Mesenchymal stem cell (in vitro differentiated cells and primary cell): ENCODE results near the gene AURKA.
"Not testable (repeated sequence)": the region's sequence is repeated elsewhere in the genome, so short reads cannot be mapped to it uniquely, and the experiment has no call there.

ENCODE experiments used
- DNase-seq: peaks from one replicate; pipeline ENCODE4 v3.0.0-alpha.2; 2013
- H2AFZ ChIP-seq: one replicate; pipeline ENCODE4 v1.6.1; 2013; ENCODE audit warnings: low read depth, mild to moderate bottlenecking, control low read depth, inconsistent platforms, low read length, moderate library complexity
- H2AK5ac ChIP-seq: 2 replicates; pipeline ENCODE4 v1.6.1; 2013; ENCODE audit warnings: low read length, moderate library complexity, mild to moderate bottlenecking, inconsistent platforms; ENCODE audit not compliant: severe bottlenecking
- H2BK120ac ChIP-seq: one replicate; pipeline ENCODE4 v1.6.1; 2013; ENCODE audit warnings: low read depth, mild to moderate bottlenecking, inconsistent platforms, low read length, moderate library complexity
- H2BK12ac ChIP-seq, 2 experiments: one replicate each; pipeline ENCODE4 v1.6.1; 2013; ENCODE audit warnings: inconsistent platforms in 2 of 2, low read length in 2 of 2, mild to moderate bottlenecking in 2 of 2, moderate library complexity in 2 of 2, control low read depth in 1 of 2
- H2BK15ac ChIP-seq: one replicate; pipeline ENCODE4 v1.6.1; 2013; ENCODE audit warnings: mild to moderate bottlenecking, low read depth, inconsistent platforms; ENCODE audit not compliant: poor library complexity, severe bottlenecking
- H2BK5ac ChIP-seq: 2 replicates; pipeline ENCODE4 v1.6.1; 2013; ENCODE audit warnings: low read depth, mild to moderate bottlenecking, low read length, control low read depth, inconsistent platforms; ENCODE audit not compliant: poor library complexity, severe bottlenecking
- H3K14ac ChIP-seq, 2 experiments: one replicate each; pipeline ENCODE4 v1.6.1; 2013; ENCODE audit warnings: inconsistent platforms in 2 of 2, low read length in 2 of 2, control low read depth in 1 of 2, mild to moderate bottlenecking in 1 of 2, moderate library complexity in 1 of 2
- H3K18ac ChIP-seq, 2 experiments: one replicate each; pipeline ENCODE4 v1.6.1; 2013; ENCODE audit warnings: inconsistent platforms in 2 of 2, low read length in 2 of 2, control low read depth in 1 of 2, low read depth in 1 of 2, mild to moderate bottlenecking in 1 of 2
- H3K23ac ChIP-seq, 2 experiments: one replicate each; pipeline ENCODE4 v1.6.1; 2013; ENCODE audit warnings: inconsistent platforms in 2 of 2, low read length in 2 of 2, mild to moderate bottlenecking in 2 of 2, moderate library complexity in 2 of 2, control low read depth in 1 of 2
- H3K27ac ChIP-seq: 2 replicates; pipeline ENCODE4 v1.5.1; 2013; ENCODE audit warnings: mild to moderate bottlenecking, moderate library complexity, low read length, control low read depth, inconsistent platforms; ENCODE audit not compliant: poor library complexity, severe bottlenecking
- H3K27me3 ChIP-seq, 2 experiments: 2 replicates each; pipeline versions ENCODE4 v1.6.1 to v1.7.0; 2013; ENCODE audit warnings: low read length in 2 of 2, mild to moderate bottlenecking in 2 of 2, moderate library complexity in 2 of 2, control low read depth in 1 of 2, inconsistent platforms in 1 of 2; ENCODE audit not compliant: control insufficient read depth in 1 of 2, insufficient read depth in 1 of 2
- H3K36me3 ChIP-seq, 2 experiments: 2 replicates each; pipeline versions ENCODE4 v1.6.1 to v1.7.0; 2013; ENCODE audit warnings: low read length in 2 of 2, control low read depth in 1 of 2, inconsistent platforms in 1 of 2, low read depth in 1 of 2, mild to moderate bottlenecking in 1 of 2; ENCODE audit not compliant: insufficient read depth in 2 of 2, control insufficient read depth in 1 of 2
- H3K4ac ChIP-seq, 2 experiments: one replicate each; pipeline ENCODE4 v1.6.1; 2013; ENCODE audit warnings: inconsistent platforms in 2 of 2, low read length in 2 of 2, mild to moderate bottlenecking in 2 of 2, moderate library complexity in 2 of 2, control low read depth in 1 of 2, low read depth in 1 of 2
- H3K4me1 ChIP-seq: 2 replicates; pipeline ENCODE4 v1.6.1; 2013; ENCODE audit warnings: low read depth, low read length, control low read depth; ENCODE audit not compliant: control insufficient read depth, insufficient read depth
- H3K4me2 ChIP-seq: 2 replicates; pipeline ENCODE4 v1.6.1; 2013; ENCODE audit warnings: low read length, mild to moderate bottlenecking, inconsistent platforms; ENCODE audit not compliant: poor library complexity, severe bottlenecking
- H3K4me3 ChIP-seq, 2 experiments: 2 replicates each; pipeline versions ENCODE4 v1.5.1 to v1.7.0; 2013; ENCODE audit warnings: low read length in 2 of 2, mild to moderate bottlenecking in 2 of 2, control low read depth in 1 of 2, low read depth in 1 of 2; ENCODE audit not compliant: insufficient read depth in 1 of 2
- H3K79me1 ChIP-seq: replicated peaks from 2 replicates; pipeline ENCODE4 v1.6.1; 2013; ENCODE audit warnings: mild to moderate bottlenecking, control low read depth, low read length, inconsistent platforms; ENCODE audit not compliant: poor library complexity, severe bottlenecking
- H3K9ac ChIP-seq: 2 replicates; pipeline ENCODE4 v1.7.0; 2013; ENCODE audit warnings: mild to moderate bottlenecking, low read length, moderate library complexity
- H3K9me3 ChIP-seq: 2 replicates; pipeline ENCODE4 v1.7.0; 2013; ENCODE audit warnings: mild to moderate bottlenecking, low read length; ENCODE audit not compliant: control insufficient read depth
- H4K8ac ChIP-seq: one replicate; pipeline ENCODE4 v1.6.1; 2013; ENCODE audit warnings: inconsistent platforms, mild to moderate bottlenecking, low read length, moderate library complexity
- H4K91ac ChIP-seq: one replicate; pipeline ENCODE4 v1.6.1; 2013; ENCODE audit warnings: mild to moderate bottlenecking, low read length, inconsistent platforms
- WGBS: methylation state at CpG from one replicate; pipeline ENCODE4 v1.1.7; 2013; ENCODE audit warnings: mixed read lengths; 5-methylcytosine and 5-hydroxymethylcytosine counted together

The AURKA gene

DNA sequence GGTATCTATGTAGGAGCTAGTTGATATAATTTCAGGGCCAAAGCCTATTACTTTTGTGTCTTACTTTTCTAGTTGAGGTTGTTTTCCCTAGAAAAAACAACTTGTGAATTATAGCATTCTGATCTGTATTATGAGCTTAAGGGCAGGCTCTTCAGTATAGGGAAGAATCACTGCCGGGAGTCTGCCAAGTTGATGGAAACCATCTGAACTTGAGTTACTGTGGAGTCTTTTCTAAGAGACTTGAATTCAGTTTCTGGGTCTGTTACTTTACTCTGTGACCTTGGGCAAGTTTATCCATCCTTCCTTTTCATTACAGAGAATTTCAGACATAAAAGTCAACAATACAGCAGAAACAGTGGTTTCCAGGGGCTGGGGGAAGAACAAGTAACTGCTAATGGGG, 17.9 kb upstream of the AURKA start:
- Histone ChIP-seq H3K27ac (no peak overlapping the region), H3K18ac (no peak overlapping the region), H2BK15ac (no peak overlapping the region), H2BK120ac (no peak overlapping the region), H2BK12ac (no peak overlapping the region), H3K36me3 (peaks cover 25 to 41% of the 10 kb centered on the region in 2 experiments), H4K8ac (no peak overlapping the region), H3K4ac (no peak overlapping the region), H4K91ac (no peak overlapping the region), H3K9ac (no peak overlapping the region), H2AFZ (no peak overlapping the region), H3K9me3 (no peaks in the 10 kb centered on the region), H3K23ac (no peak overlapping the region), H3K4me3 (no peak overlapping the region), H3K79me1 (peaks cover 21% of the 10 kb centered on the region), H3K14ac (no peak overlapping the region), H3K4me1 (peaks cover 2% of the 10 kb centered on the region), H2AK5ac (no peak overlapping the region), H2BK5ac (no peak overlapping the region), H3K4me2 (no peak overlapping the region), H3K27me3 (no peaks in the 10 kb centered on the region)
- 100% methylated on average over 1 of the region's 1 CpG for WGBS
- DNase-seq = peak; percentile 11

DNA sequence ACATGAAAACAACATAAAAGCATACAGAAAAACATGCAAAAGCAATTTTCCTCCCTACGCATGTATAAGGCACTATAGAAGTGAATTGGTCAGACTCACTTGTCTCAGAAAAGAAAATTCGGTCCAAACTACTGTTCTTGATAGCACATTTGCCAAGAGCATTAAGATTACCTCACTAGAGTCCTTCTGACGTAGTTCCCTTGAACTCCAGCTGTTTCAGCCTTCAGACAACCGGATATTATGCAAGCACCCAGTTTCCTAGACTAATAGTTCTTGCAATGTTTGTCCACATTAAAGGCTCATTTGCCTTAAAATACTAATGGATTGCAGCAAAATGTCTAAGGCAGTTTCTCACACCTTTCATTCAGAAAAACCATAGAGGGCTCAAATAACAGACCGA, 17.5 kb upstream of the AURKA start:
- no peak overlapping the region for H2BK5ac ChIP-seq
- no peak overlapping the region for H2BK120ac ChIP-seq
- H3K9me3 ChIP-seq = no peaks in the 10 kb centered on the region
- H3K4me2 ChIP-seq = no peak overlapping the region
- H3K9ac ChIP-seq = no peak overlapping the region
- H3K4ac ChIP-seq = no peak overlapping the region
- H4K8ac ChIP-seq = no peak overlapping the region
- H3K27me3 ChIP-seq = no peaks in the 10 kb centered on the region
- peaks cover 22% of the 10 kb centered on the region for H3K79me1 ChIP-seq
- no peak overlapping the region for H3K27ac ChIP-seq
- DNase-seq = peak; percentile 65
- peaks cover 2% of the 10 kb centered on the region for H3K4me1 ChIP-seq
- H4K91ac ChIP-seq = no peak overlapping the region
- H2AFZ ChIP-seq = no peak overlapping the region
- H2BK15ac ChIP-seq = no peak overlapping the region
- WGBS = 91% methylated on average over 4 of the region's 5 CpGs
- H3K14ac ChIP-seq = no peak overlapping the region
- H2BK12ac ChIP-seq = no peak overlapping the region
- peaks cover 25 to 44% of the 10 kb centered on the region in 2 experiments for H3K36me3 ChIP-seq
- no peak overlapping the region for H3K4me3 ChIP-seq
- no peak overlapping the region for H3K18ac ChIP-seq
- H3K23ac ChIP-seq = no peak overlapping the region
- H2AK5ac ChIP-seq = no peak overlapping the region

DNA sequence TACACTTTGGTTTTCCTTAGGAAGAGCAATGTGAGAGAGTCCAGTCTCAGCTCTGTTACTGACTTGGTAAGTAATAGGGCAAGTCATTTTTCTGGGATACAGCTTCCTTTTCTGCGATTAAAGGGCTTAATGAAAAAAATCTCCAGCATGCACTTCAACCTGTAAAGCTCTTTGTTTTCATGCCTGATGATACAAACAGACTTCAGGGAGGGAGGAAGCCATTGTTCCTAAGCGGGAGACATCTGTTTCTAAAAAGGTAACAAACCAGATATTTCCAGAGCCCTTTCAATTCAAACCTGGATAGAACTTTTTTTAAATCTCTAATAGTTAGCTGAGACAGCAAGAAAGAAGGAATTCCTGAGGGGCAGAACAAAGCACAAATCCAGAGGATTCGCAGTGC, 14.9 kb upstream of the AURKA start:
- WGBS = 99% methylated on average over 2 of the region's 3 CpGs
- no peak overlapping the region for H3K14ac ChIP-seq

DNA sequence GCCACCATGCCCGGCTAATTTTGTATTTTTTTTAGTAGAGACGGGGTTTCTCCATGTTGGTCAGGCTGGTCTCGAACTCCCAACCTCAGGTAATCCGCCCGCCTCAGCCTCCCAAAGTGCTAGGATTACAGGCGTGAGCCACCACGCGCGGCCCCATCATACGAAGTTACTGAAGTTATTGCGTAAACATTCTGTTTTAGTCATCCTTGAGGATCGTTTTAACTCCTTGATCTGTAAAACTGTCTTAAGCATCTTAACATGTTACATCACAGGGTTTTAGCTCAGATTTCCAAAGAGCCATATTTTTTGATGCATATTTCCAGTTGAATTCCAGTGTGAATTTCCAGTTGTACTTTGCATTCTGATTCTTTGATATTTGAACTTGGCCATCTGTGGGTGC, 13.3 kb upstream of the AURKA start:
- not testable (repeated sequence) for H3K14ac ChIP-seq, H3K27me3 ChIP-seq, H2AFZ ChIP-seq, DNase-seq, H3K4me3 ChIP-seq, H4K8ac ChIP-seq, H3K27ac ChIP-seq, H3K4ac ChIP-seq, H2BK15ac ChIP-seq, H4K91ac ChIP-seq, H3K4me2 ChIP-seq, H3K9me3 ChIP-seq, H3K4me1 ChIP-seq, H3K23ac ChIP-seq, H2BK5ac ChIP-seq, H3K9ac ChIP-seq, H2AK5ac ChIP-seq, H3K18ac ChIP-seq, H2BK120ac ChIP-seq, H2BK12ac ChIP-seq
- WGBS = 92% methylated on average over 12 of the region's 12 CpGs
- Histone ChIP-seq H3K79me1 (peaks cover 29% of the 10 kb centered on the region), H3K36me3 (peaks cover 35 to 78% of the 10 kb centered on the region in 2 experiments)

More for the DNA sequence above, 14.9 kb upstream of the AURKA start:
- Histone ChIP-seq H3K9ac (no peak overlapping the region), H3K23ac (no peak overlapping the region), H2BK120ac (no peak overlapping the region), H4K8ac (no peak overlapping the region), H2BK15ac (no peak overlapping the region), H4K91ac (no peak overlapping the region), H3K79me1 (peaks cover 23% of the 10 kb centered on the region), H2AK5ac (no peak overlapping the region), H3K4ac (no peak overlapping the region), H3K27ac (no peak overlapping the region), H3K4me3 (no peak overlapping the region), H3K4me1 (no peaks in the 10 kb centered on the region), H2AFZ (no peak overlapping the region), H3K4me2 (no peak overlapping the region), H2BK12ac (no peak overlapping the region), H3K36me3 (peaks cover 35 to 66% of the 10 kb centered on the region in 2 experiments), H3K27me3 (no peaks in the 10 kb centered on the region), H3K18ac (no peak overlapping the region), H2BK5ac (no peak overlapping the region), H3K9me3 (no peaks in the 10 kb centered on the region)
- no peak for DNase-seq
